Measurements from ENCODE around the gene XDH.

The XDH gene

DNA sequence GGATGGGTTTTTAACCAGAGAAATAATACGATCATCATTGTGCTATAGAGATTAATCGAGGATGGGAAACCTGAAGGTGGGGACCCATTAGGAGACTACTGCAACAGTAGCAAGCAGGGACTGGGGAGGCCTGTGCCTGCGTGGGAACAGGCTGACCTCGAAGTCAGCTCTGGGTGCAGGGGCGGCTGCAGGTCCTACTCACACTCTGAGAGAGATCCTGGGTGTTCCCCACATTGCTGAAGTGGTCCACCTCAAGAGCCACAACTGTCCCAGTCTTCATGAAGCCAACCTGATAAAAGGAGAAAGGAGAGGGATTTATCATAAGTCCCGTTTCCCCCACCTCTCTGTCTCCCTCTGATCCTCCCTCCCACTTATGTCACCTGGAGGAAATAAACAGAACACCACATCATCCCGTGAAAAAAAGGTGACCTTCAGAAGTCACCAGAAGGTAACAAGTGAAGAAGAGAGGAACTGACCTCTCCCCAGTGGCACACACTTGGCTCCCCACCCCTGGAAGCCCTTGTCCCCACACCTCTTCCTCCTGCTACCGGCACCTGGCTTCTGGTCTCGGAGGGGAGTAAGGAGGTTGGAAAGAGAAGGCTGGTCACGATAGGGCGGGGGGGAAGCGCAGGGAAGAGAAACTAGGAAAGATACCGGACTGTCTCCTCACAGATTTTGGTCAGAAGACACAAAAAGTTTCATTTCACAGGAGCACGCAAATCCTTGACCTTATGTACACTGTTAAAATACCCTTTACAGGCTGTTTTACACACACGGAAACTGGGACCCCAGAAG, 50.4 kb downstream of the XDH start:
- DNase-seq: no peak

DNA sequence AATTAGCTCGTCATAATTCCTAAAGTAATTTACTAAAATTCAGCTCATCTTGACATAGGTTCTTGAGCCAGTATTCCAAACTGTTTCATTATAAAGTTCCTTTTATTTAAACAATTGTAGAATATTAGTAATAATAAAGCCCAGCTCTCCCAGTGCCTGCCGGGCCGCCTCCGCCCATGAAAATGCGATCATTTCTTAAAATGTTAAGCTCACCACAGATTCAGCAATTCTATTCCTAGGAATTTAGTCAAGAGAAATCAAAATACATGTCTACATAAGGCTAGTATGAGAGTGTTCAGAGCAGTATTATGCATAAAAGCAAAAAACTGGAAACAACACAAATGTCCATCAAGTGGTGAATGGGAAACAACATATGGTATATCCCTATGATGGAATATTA, 52.0 kb downstream of the XDH start:
- DNase-seq: no peak

DNA sequence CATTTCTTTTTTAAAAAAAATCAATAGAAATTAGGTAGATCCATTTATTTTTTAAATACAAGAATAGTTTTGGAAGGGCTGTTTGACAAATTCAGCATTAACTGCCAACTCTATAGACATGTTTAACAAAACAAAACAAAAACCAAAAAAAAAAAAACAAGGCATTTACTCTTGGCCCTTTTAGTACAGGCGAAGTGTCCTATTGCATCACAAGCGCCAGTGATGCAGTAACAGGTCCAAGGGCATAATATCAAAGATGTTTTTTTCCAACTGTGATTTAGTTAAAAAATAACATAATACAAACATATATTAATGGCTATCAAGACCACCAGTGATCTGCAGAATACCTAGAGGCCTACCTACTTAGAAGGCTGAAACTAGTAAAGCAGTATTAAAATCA, 55.3 kb downstream of the XDH start:
- no peak for DNase-seq

DNA sequence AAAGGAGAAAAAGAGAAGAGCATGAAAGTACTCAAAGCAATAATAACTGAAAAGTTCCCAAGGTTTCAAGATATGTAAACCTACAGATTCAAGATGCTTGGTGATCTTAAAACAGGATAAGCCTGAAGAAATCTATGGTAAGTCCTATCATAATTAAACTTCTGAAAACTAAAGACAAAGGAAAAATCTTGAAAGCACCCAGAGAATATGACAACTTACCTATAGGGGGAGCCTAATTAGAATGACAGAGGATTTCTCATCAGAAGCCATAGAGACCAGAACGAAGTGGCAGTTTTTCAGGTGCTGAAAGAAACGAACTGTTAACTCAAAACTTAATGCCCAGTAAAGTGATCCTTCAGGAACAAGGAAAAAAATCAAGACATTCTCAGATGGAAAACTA, 59.7 kb downstream of the XDH start:
- peak; percentile 43 for DNase-seq

DNA sequence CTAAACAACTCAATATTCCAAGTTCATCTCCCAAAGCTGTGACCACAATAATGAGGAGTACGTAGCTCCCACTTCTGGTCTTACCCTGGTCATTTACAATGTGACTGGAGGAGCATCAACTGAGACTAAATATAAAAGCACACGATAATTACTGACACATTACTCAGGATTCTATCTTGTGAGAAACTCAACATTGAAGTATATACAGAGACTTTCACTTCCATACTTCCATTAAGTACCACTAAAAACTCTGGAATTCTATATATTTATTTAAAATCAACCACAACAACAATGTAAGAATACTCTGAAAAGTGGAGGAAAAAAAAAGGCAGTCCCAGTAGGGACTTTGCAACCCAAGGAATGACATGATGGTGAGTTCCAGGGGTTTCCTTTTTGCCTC, 61.4 kb downstream of the XDH start:
- no peak for DNase-seq

DNA sequence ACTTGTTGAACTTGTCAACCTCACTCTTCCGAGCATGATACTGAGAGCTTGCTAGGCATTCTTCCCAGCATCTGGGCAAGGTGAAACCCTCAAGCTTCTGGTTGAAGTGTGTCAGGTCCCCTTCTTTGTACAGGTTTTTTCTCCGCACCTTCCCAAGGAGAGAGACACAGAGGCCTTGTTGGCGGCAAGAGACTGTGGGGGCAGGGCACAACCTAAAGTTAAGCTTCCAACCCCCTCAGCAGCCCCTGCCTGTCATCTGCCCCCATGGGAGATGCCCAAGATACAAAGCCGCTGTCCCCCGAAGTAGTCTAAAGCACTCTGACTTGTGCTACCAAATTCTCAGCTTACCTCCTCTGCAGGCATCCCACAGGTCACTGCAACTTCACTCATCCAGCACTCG, 64.9 kb downstream of the XDH start:
- no peak for DNase-seq

DNA sequence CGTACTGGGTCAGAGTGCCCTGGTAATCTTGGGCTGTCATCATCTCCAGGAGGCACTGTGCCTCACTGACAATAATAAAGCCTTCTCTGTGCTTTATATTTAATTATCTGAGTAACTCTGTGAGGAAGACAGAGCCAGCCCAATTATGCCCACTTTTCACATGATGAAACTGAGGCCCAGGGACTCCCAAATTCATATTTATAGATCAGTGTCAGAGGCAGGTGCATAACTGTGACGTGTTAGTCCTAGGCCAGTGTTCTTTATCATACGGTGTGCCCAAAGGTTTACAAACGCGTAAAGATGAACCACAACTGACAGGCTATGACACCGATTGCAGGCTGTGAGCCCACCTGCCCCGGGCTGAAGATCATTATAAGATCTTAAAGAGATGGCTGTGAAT, 65.4 kb downstream of the XDH start:
- no peak for DNase-seq

DNA sequence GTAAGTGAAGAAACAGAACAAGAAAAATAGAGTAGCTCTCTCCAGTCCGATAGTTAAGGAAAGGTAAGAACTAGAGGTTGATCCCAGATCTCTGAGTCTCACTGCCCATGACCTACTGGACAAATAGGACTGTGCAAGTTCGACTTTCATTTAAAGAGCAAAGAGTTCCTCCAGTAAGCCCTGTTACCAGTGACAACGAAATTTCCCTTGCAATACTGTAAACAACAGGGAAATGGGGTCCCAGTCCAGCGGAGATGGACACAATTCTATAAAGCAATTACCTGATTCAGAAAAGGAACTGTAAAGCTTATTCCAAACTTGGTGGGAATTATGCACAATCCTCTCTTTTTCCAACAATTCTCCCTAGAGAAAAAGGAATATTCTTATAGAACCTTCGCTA, 65.9 kb downstream of the XDH start:
- no peak for DNase-seq

DNA sequence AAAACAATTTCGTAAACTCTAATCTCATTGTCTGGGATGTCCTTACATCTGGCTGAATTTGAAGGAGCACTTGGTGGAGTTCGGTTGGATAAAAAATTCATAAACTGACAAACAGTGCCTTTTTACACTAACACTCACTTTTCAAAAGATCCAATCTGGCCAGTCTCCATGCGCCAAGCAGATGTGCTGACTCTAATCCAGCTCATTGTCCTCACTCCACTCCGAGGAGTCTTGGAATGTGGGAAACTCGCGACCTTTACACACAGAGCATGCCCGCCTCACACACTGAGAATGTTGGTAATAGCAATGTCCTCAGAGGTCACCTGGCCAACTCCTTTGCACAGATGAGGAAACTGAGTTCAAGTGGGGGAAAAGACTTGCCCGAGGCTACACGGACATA, 66.8 kb downstream of the XDH start:
- no peak for DNase-seq

DNA sequence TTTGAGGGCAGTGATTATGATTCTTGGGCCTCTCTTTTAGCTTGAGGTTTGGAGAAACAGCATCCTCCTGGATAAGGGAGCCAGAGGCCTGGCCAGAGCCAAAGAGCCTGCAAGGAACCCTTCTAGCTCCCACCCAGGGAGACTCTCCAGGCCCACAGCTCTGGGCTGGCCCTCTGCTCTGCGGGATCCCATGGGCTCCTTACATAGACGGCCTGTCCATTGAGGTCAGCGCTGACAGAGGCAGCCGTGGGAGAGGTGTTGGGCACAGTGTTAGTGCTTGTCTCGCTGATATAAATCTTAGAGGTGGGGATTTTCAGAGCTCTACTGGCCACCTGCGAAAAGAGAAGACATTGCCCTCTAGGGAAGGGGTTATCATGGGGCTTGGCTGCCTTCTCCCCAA, 67.2 kb downstream of the XDH start:
- no peak for DNase-seq

DNA sequence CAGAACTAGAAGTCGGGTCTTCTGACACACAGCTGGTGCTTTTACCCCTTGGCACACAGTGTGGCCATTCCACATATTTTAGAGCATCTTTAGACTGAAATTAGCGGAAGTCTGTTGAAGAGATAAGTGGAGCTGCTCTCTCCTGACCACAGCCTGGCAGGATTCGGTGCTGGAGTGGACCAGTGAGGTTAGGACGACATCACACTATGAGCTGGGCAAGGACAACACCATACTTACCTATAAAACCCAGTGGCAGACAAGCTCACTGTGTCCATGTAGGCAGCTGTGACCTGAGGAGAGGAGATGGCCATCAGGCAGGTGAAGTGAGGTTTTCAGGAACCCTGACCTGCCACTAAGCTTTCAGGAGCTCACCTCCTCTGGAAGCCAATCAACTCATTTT, 70.1 kb downstream of the XDH start:
- no peak for DNase-seq

DNA sequence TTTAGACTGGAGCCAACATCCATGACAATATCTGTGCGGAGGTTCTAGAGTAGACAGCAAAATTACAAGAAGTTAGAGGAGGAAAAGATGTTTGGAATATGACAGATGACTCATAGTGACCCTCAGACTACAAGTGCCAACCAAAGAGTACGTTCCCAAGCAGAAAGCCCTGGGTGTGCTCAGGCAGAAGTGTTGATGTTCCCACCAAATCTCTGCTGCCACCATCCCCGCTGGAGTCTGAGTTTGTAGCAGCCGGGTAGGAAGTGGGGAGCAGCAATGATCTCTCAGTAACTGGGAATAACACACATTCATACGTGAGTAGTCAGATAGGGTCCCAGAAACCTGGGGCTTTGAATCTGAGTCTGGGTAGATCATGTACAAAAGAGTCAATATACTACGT, 73.2 kb downstream of the XDH start:
- DNase-seq: no peak

DNA sequence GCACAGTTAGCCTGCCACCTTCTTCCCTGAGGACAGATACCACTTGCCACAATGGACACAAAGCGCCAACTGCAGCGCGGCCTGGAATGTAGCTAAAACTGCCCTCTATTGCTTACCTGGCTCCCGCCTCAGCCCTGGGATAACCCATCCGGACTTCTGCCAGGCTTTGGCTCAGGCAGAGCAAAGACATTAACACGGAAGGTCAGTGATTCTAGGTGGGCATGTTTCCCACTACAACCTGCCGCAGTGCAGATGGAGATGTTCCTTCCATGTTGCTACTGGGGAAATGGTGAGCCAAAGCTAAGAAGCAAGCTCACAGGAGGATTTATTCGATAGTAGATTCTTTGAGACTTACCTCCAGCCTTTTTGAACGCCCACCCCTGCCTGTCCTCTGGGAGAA, 74.8 kb downstream of the XDH start:
- DNase-seq: no peak

DNA sequence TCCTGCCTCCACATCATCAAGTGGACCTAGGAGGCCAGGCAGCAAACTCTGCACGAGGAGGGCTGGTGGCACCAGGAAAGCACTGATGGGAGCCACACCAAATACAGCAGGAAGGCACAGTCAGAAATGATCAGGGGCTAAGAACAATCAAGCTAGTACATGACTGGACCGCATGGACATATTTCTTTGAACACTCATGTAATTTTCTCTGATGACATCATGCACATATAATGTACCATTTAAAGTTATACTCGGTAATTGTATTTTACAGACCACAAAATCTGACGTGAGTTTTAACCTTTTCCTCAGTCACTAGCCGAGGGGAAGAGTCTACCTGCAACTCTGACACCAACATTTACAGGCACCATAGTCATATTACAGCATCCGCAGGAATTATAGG, 76.7 kb downstream of the XDH start:
- no peak for DNase-seq

DNA sequence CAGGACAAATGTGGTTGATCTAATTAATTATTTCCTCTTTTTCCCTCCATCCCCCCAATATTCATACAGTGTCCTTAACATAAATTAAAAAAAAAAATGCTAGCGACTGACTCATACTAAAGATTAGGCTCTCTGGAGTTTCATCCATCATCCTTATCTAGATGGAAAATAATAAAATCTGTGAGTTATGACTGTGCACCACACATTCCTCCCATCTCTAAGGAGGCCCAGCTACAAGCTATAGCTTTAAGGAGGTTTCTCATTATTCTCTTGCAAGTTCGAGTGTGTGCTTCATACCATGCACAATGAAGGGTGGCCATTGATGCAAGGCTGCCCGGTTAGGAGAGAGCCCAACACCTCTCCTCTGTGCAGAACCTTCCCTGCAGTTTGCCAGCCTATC, 77.3 kb downstream of the XDH start:
- no peak for DNase-seq

DNA sequence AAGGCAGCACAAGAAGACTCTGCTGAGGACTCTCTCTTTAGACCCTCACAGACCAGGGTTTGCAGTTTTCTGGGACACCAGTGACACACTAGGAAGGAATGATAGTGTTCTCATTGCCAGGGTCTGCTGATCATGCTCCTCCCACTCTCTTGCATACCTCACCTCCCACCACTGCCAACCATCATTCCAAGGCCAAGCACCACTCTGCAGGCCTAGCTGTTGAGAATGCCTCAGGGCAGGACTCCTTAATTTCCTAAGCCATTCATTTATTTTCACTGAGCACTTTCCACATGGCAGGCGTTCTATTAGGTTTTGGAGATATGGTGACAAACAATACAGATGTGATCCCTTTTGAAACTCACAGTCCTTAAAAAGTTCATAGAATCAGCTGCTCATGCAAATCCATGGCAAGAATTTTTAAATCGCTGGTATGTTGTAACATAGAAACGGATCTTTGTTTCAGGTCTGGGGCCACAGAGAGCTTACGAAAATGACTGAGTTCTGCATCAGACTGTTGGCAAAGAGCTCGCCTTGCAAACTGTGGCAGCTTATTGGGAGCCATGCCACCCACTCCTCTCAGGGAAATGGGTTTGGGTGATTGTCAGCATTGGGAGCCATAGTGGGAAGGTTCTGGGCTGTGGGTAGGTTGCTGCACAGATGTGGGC, 78.5 kb downstream of the XDH start:
- DNase-seq: no peak

DNA sequence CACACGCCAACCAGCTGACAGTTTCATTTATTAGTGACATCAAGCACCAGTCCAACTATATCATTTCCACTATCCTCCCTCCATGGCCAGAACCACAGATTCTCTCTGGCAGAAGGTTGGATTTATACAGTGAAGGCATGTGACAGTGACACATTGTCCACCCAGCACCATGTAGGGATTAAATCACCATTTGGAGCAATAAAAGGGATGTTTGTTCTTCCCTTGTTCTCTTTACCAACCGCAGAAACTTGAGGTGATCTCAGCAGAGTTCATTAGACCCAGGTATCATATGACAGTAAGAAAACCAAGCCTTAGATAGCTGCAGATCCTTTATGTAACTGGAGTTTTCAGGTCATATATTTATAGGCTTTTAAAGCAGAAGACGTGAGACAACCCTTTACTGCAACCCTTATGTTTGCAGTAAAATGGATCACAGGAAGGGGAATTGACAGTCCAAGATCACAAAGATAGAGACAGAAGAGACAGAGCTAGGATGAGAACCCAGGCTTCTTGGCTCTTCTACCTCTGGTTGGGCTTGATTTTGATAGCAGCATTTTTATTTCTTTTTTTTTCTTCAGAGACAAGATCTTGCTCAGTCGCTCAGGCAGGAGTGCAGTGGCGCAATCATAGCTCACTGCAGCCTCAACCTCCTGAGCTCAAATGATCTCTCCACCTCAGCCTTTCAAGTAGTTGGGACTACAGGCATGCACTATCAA, 80.1 kb downstream of the XDH start:
- DNase-seq: no peak

DNA sequence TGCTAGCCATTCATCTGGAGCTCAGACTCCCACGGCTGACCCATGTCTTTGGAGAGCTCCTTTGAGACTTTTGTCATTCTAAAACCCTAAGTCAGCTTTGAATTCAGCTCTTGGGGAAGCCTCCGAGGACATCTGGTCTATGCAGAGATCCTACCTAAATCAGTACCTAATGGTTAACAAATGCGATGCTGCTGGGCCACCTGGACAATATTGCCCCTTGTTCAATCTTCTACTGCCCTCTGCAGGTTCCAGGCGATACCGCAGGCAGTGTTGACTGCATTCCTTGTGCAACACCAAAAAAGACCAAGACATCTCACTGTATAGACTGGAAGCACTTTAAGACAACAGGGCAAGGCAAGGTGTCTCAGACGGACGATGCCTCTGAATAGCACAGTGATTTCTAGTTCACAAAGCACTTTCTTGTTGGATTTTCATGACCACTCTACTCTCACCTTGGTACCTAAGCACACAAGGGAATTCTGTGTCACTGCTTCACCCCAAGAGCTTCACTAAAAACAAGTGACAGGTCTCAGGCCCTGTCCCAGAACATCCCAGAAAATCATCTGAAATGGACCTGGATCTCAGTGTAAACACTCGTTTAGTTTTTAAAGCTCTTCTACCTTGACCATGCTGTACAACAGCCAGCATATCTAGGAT, 80.9 kb downstream of the XDH start:
- peak; percentile 88 for DNase-seq

DNA sequence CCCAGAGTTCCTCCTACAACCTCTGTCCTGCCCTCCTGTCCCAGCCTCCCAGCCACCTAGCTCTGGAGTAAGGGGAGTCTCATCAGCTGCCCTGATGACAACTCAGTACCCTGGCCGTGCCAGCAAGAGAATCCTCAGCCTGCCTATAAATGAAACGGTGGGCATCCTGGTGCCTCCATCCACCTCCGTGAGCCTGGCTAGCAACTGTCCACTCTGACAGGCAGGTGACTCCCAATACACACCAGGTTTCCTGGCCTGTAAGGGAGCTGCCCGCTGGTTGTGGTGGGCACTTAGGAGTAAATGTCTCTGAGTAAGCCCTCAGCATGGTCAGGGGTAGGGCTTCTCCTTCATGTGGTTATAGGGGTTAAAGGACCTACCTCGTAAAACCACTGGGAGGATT, 81.5 kb downstream of the XDH start:
- DNase-seq: no peak

DNA sequence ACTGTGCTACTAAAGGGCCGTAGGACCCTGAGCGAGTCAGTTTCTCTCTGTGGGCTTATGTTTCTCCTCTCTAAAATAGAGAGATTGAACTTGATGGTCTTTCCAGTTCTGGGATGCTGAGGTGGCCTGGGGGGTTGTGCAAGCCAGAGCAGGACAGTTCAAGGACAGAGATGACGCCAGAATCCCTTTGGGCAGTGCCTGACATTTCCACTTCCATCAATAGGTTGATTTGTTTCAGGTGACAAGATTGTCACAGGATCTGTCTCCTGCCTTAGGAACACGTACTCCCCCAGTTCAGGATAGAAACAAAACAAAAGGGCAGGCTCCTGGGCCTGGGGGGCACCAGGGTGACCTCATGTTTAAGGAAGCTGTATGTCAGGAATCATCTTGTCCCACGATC, 82.0 kb downstream of the XDH start:
- no peak for DNase-seq

DNA sequence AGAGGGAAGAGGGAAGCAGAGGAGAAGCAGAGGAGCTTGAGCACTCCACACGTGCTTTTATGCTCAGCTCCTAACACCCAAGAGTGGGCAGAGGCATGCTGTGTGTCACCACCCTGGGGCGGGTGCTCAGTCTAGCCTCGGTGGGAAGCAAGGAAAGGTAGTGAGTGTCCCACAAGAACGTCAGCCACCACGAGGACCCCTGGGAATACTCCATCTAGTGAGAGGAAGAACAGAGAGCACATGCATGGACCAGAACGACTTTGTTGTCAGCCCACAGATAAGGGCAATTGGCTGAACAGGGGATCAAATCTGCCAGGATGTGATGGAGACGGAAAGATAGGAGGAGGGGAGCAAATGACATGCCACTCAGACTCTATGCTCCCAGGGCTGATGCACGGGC, 83.4 kb downstream of the XDH start:
- no peak for DNase-seq

DNA sequence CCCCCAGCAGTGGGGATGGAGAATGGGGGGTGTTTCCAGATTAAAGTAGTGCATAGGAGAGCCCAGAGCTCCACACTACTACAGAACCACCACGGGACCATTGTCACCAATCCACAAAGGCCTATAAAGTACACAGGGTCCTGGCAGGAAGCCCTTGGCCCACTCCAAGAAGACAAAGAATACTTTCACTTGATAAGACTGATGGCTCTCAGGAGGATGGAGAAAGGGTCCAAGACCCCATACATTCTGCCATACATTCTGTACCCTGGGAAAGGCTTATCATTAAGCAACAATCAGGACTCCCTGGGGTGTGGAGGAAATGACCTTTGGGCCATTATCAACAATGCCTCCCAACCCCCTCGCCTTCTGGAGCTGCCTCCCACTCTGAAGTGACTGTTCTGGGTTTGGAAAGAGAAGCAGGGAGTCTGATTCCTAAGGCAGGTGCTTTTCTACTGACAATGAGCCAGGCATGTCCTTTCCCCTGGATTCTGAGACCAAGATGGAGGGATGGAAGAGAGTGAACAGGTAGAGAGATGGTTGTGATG, 85.4 kb downstream of the XDH start:
- DNase-seq: no peak

DNA sequence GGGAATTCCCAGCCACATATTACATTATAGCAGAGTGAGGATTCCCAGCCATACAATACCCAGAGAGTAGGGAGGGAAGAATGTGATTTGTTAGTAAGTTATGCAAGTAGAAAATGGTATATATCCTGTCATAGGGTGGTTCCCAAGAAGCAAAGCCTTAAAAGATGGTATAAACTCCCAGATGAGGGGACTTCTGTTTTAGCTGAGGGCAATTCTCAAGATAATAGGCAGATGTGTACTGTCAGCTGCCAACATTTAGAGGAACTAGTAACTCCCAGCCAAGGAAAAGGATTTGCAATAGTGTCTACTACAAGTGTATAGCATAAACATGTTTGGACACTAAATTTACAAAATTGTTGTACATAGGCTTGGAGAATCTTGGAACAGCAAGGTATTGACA, 86.5 kb downstream of the XDH start:
- peak; percentile 52 for DNase-seq
